Testis (tissue), 3 donors: ENCODE data around the gene VAV2. TPM values are rescaled to one million over a fixed set of nuclear protein-coding genes. Genes with fewer than 3 reads are reported as not detected.

ENCODE experiments used
- DNase-seq: peaks from one replicate; pipeline ENCODE4 v3.0.0-alpha.2; 2019
- H3K27ac ChIP-seq, 2 donors: fragments of 200-600 bp; sonication (generic); one replicate each; pipeline ENCODE4 v1.5.1; 2019
- H3K27me3 ChIP-seq: fragments of 200-600 bp; sonication (generic); one replicate; pipeline ENCODE4 v1.5.1; 2019
- H3K36me3 ChIP-seq: fragments of 200-600 bp; sonication (generic); one replicate; pipeline ENCODE4 v1.5.1; 2017; ENCODE audit warnings: low read depth; ENCODE audit errors: missing control alignments
- H3K4me1 ChIP-seq: fragments of 200-600 bp; sonication (generic); one replicate; pipeline ENCODE4 v1.5.1; 2019
- H3K4me3 ChIP-seq, 2 donors: fragments of 200-600 bp; sonication (generic); one replicate each; pipeline ENCODE4 v1.5.1; 2017 to 2019
- H3K9me3 ChIP-seq: fragments of 200-600 bp; sonication (generic); one replicate; pipeline ENCODE4 v1.5.1; 2017
- POLR2A ChIP-seq: fragments of 450-650 bp; IDR thresholded peaks from one replicate; pipeline ENCODE4 v1.6.1; 2017; ENCODE audit warnings: antibody characterized with exemption, mild to moderate bottlenecking, moderate library complexity
- WGBS, 2 donors: methylation state at CpG; one replicate each; pipeline ENCODE4 v1.1.5; 2018; 5-methylcytosine and 5-hydroxymethylcytosine counted together
- intact Hi-C: fragments of 100-400 bp; cut with DNase I; formaldehyde crosslinking; loops from one replicate; pipeline ENCODE4 v1.15.1; 2023; ENCODE audit warnings: low total_unique reads
- polyA plus RNA-seq: library from polyadenylated mRNA; stranded (reverse); fragments of 350-450 nt; fragmentation: Illumina TruSeq; extraction: RNeasy Lipid Tissue Mini Kit (QIAGEN cat#74804); gene quantifications from one replicate; pipeline ENCODE4 v1.2.3, GENCODE V29; 2014; ENCODE audit warnings: low read depth, low replicate concordance; ENCODE audit not compliant: insufficient read depth
- total RNA-seq, 2 donors: library from RNA; depleted of rRNA; stranded (reverse); fragments of >200 nt; gene quantifications; one replicate each; pipeline ENCODE4 v1.2.3, GENCODE V29; 2016
- TF ChIP-seq, protein P1 (sequence below), 3 experiments: fragments of 450-650 bp in 2 of 3; fragments of 200-600 bp in 1 of 3; sonication (generic) in 1 of 3; IDR thresholded peaks; one replicate each; pipeline ENCODE4 v1.5.1; 2016 to 2019; ENCODE audit warnings: antibody characterized with exemption in 3 of 3, mild to moderate bottlenecking in 2 of 3, moderate library complexity in 1 of 3

VAV2 gene
- total and polyA plus RNA-seq, 3 donors from 2014 or later: 11.0 to 14.1 (median 12.2) TPM

DNA sequence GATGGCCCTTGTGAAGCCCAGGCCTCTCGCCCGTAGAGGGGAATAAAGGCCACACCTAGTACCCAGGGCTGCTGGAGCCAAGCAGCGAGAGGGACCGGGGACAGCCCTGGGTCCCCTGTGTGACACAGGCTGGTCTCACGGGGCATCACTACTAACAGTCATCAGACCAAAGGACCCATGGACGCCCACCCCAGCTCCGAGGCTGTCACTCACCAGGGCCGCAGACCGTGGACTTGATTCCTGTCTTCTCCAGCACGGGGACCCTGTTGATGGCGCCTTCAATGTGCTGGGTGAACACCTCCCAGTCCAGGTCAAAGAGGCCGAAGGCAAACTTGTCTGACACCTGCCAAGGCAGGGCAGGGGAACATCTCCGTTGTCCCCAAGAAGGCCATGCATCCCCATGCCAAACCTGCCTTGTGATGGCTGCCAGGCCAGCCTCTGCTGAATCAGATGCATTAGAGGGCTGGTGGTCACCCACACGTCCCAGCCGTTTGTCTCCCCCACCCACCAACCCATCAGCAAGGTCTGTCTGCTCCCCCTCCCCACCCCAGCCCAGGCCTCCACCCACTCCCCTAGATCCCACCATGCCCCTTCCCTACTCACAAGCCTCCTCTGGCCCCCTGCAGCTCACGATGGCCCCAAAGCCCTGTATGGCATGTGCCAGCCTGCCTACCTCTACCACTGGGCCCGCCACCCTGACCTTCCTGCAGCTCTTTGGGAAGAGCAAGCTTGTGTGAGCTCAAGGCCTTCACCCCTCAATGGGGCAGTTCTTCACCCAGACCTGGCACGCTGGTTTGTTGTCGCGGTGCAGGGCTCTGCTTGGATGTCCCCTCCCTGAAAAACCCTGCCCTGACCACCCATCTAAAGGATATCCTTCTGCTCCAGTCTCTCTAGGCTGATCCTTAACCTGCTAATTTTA lies 274.8 kb downstream of the VAV2 start:
- 88 to 98% methylated on average over 15 to 20 of the region's 20 CpGs for WGBS, 2 donors
- no peak overlapping the region for H3K27ac ChIP-seq
- DNase-seq: no peak
- TF ChIP-seq, protein P1, sequence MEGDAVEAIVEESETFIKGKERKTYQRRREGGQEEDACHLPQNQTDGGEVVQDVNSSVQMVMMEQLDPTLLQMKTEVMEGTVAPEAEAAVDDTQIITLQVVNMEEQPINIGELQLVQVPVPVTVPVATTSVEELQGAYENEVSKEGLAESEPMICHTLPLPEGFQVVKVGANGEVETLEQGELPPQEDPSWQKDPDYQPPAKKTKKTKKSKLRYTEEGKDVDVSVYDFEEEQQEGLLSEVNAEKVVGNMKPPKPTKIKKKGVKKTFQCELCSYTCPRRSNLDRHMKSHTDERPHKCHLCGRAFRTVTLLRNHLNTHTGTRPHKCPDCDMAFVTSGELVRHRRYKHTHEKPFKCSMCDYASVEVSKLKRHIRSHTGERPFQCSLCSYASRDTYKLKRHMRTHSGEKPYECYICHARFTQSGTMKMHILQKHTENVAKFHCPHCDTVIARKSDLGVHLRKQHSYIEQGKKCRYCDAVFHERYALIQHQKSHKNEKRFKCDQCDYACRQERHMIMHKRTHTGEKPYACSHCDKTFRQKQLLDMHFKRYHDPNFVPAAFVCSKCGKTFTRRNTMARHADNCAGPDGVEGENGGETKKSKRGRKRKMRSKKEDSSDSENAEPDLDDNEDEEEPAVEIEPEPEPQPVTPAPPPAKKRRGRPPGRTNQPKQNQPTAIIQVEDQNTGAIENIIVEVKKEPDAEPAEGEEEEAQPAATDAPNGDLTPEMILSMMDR (IDR thresholded peaks at IDR 0.05): no peak
- TF ChIP-seq POLR2A: no peak
- no peaks in the 10 kb centered on the region for H3K36me3 ChIP-seq
- no peaks in the 10 kb centered on the region for H3K27me3 ChIP-seq
- peaks cover 14% of the 10 kb centered on the region for H3K4me1 ChIP-seq
- H3K9me3 ChIP-seq: no peaks in the 10 kb centered on the region
- no peak overlapping the region for H3K4me3 ChIP-seq
- intact Hi-C loops: no loop called here

DNA sequence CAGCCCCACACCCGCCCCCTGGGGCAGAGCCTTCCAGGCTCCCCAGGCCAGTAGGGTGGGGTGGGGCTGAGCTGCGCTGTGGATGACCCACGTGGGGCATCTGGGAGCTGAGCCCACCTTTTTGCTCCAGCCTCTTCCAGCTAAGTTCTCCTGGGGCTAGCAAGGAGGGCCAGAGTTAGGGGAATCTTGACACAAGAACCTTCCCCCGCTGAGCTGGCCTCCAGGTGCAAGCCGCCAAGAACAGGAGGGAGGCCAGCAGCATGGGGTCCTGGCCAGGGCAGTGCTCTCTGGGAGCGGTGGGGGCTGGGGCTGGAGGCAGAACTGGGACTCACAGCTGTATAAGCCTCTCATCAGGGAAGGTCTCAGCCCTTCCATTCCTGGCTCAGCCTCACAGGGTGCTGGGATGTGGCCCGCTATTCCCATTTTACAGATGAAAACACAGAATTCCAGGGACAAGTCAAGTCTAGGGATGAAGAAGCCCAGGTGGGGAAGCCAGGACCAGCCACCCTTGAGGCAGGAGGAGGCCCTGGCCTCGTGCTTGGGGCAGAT lies 275.5 kb downstream of the VAV2 start:
- Histone ChIP-seq H3K27ac (no peak overlapping the region), H3K36me3 (no peaks in the 10 kb centered on the region), H3K9me3 (no peaks in the 10 kb centered on the region), H3K27me3 (no peaks in the 10 kb centered on the region), H3K4me3 (no peak overlapping the region), H3K4me1 (peaks cover 14% of the 10 kb centered on the region)
- DNase-seq: peak; percentile 60
- intact Hi-C loops: no loop called here
- WGBS, 2 donors: 75 to 79% methylated on average over 7 to 8 of the region's 8 CpGs
- TF ChIP-seq, protein P1 (IDR thresholded peaks at IDR 0.05): no peak
- no peak for TF ChIP-seq POLR2A

DNA sequence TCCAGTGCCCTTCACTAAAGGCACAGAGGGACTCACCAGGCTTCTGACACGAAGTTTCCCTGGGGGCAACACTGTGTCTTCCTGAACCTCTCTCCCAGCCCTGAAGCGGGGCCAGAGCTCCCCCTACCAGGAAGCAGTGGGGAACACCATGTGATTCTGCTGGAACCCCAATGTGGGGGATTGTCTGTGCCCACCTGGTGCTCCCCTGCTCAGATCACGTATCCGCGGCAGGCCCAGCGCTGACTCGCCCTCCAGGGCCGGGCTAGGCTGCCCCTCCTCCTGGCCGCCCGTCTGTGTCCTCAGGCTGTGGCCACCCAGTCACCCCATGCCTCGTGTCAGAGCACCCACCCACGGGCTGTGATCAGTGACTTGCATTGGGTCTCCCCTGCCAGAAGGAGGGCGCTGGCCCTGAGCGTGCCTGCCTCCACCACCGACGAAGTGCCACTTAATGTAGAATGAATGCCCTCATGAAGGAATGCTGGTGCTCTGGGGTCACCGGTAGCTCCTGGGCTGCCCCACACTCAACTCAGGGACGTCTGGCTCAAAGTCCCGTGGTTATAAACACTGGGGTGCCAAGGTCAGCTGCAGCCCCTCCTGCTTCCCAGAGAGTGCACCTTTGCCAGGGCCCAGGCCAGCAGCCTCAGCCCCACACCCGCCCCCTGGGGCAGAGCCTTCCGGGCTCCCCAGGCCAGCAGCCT lies 276.1 kb downstream of the VAV2 start:
- Histone ChIP-seq H3K36me3 (no peaks in the 10 kb centered on the region), H3K27ac (no peak overlapping the region), H3K4me1 (peaks cover 14% of the 10 kb centered on the region), H3K4me3 (no peak overlapping the region), H3K27me3 (no peaks in the 10 kb centered on the region), H3K9me3 (no peaks in the 10 kb centered on the region)
- 36 to 63% methylated on average over 7 to 21 of the region's 21 CpGs for WGBS, 2 donors
- TF ChIP-seq POLR2A: no peak
- TF ChIP-seq, protein P1 (IDR thresholded peaks at IDR 0.05): peak; percentile 23 to 25 (median 24)
- no peak for DNase-seq
- intact Hi-C loops: no loop called here

DNA sequence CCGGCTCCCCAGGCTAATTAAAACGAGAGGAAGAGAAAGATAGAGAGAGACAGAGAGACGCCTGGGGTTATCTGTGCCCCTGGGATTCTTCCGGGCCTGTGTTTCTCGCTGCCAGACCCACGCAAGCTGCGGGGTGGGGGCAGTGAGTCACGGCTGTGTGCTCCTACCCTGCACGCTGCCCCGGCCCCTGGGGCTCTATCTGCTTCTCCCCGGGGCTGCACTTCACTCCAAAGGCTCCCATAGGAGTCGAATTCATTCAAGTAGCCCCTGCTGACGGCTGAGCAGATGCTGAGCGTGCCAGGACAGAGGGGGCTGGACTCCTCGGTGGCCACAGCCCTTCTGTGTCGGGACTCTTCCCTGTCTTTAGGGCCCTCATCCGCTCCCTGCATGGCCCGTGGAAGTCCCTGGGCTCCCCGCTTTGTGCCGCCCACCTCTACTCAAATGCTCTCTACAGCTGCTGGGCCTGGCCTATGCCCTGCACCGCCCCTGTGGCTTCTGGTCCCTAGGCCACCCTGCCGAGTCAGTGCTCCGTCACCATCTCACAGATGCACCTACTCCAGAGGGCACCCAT lies 276.7 kb downstream of the VAV2 start:
- WGBS, 2 donors: 57 to 62% methylated on average over 22 to 23 of the region's 23 CpGs
- no peaks in the 10 kb centered on the region for H3K27me3 ChIP-seq
- H3K4me1 ChIP-seq: peaks cover 14% of the 10 kb centered on the region
- DNase-seq: no peak
- H3K36me3 ChIP-seq: no peaks in the 10 kb centered on the region
- H3K27ac ChIP-seq: no peak overlapping the region
- intact Hi-C loops: no loop called here
- no peak overlapping the region for H3K4me3 ChIP-seq
- TF ChIP-seq, protein P1 (IDR thresholded peaks at IDR 0.05): no peak
- no peak for TF ChIP-seq POLR2A
- H3K9me3 ChIP-seq: no peaks in the 10 kb centered on the region
